OCI-M1 (cell line): ENCODE measurements around the gene DUSP14.
"Not testable (repeated sequence)": the region's sequence is repeated elsewhere in the genome, so short reads cannot be mapped to it uniquely, and the experiment has no call there.

Experiments
- DNase-seq: peaks from one replicate; lab custom pipeline; 2025; lab: John Stamatoyannopoulos, UW

DUSP14 gene

DNA sequence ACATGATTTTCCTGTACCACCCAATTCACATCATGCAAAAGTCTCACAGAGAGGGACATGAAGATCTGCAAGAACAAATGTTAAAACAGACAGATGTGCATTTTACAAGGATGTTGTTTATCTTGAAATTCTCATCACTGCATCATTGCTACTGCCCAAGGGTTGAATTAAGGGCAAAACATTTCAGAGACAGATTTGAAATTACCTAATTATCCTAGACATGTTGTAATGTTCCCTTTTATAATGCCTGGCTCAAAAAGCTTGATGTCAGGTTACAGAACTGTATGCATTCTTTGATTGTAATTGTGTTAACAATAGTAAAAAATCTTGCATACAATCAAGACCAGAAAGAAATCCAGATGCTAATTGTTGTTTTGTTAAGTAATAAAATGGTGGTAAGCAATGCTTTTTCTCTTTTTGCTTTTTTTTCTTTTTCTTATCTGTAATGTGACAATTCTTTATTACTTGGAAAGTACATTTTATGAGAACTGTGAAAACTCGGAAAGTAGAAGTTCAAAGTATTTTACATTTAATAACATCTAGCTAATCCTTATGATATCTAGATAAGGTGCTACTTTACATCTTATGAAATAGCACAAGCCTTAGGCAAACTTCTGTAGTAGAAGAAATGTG is 3.6 kb upstream of the DUSP14 start:
- DNase-seq = no peak

GRCh38 chr17:37488009-37488604 is 1.6 kb upstream of the DUSP14 start:
- peak; percentile 84 for DNase-seq

- DNase-seq = peak; percentile 56
Measured at GRCh38 chr17:37488607-37489196, 989 bp upstream of the DUSP14 start.

DNA sequence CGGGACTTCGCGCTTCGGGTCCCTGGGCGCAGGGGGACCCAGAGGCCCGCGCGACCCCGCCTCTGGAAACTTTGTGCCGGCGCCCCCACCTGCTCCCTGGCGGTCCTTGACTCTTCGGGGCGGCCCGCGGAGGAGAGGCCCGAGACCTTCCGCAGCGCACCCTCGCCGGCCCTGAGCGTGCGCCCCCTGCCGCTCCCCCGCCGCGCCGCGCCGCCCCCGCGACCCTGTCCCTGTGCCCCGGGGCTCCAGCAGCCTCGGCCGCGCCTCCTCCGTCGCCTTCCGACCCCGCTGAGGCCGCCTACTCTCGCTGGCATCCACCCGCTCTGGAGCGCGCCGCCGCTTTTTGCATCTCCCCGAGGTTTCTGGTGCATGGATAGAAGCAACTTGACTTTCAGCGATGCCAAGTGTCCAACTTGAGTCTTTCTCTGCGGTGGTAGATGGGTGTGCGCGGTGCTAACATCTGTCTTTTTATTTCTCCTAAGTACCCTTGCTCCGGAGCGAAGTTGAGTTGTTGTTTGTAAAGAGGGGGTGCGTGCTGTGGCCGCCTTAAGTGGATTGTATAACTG is 414 bp downstream of the DUSP14 start:
- peak; percentile 66 for DNase-seq

- DNase-seq = peak; percentile 68
Measured at GRCh38 chr17:37490638-37491614, 1.2 kb downstream of the DUSP14 start.

- peak; percentile 38 for DNase-seq
Measured at GRCh38 chr17:37492167-37492566, 2.5 kb downstream of the DUSP14 start.

DNA sequence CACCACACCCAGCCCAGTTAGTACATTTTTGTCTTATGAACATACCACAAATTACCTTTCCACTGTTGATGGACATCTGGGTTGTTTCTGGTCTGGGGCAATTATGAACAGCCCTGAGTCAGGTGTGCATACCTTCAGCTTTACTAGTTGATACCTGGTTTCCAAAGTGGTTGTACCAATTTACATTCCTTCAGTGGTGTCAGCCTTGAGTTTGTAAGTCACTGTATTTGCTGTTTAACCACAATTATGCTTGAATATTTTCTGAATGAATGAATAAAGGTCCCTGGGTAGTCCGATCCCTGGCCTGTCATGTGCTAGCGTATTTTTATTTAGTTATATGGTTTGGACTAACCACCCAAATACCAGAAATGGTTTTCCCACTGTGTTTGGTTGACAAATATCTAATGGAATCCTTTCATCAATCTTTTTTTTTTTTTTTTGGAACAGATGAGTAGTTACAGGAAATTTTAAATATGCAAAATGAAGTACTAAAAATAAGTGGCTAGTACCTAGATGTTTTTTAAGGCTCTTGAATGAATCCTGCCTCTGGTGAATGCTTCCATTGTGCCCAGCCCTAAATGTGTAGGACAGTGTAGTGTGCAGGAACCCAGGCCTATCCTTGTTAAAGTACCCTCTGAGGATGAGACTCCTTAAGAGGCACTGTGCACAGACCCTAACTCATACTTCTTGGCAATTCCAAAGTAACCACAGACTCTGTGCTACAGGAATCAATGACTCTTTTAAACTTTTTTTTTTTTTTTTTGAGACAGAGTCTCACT is 3.7 kb downstream of the DUSP14 start:
- no peak for DNase-seq

DNA sequence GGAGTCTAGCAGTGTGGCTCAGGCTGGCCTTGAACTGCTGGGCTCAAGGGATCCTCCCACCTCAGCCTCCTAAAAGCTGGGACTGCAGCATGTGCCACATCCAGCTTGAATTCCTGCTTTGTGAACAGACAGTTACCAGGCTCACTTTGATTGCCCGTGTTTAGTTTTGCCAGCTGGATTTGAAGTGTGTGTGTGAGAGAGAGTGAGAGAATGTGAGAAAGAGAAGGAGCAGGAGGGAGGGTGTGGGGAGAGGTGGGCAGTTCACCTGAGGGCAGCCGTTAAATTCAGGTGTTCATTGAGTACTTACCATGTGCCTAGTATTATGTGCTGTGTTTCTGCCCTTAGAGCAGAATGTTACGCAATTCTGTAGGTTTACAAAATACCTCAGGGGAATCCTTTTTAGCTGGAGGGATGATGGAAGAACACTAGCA is 4.7 kb downstream of the DUSP14 start:
- DNase-seq = no peak

GRCh38 chr17:37494971-37495370 is 5.3 kb downstream of the DUSP14 start:
- no peak for DNase-seq

GRCh38 chr17:37500378-37500777 is 10.7 kb downstream of the DUSP14 start:
- DNase-seq = no peak

DNA sequence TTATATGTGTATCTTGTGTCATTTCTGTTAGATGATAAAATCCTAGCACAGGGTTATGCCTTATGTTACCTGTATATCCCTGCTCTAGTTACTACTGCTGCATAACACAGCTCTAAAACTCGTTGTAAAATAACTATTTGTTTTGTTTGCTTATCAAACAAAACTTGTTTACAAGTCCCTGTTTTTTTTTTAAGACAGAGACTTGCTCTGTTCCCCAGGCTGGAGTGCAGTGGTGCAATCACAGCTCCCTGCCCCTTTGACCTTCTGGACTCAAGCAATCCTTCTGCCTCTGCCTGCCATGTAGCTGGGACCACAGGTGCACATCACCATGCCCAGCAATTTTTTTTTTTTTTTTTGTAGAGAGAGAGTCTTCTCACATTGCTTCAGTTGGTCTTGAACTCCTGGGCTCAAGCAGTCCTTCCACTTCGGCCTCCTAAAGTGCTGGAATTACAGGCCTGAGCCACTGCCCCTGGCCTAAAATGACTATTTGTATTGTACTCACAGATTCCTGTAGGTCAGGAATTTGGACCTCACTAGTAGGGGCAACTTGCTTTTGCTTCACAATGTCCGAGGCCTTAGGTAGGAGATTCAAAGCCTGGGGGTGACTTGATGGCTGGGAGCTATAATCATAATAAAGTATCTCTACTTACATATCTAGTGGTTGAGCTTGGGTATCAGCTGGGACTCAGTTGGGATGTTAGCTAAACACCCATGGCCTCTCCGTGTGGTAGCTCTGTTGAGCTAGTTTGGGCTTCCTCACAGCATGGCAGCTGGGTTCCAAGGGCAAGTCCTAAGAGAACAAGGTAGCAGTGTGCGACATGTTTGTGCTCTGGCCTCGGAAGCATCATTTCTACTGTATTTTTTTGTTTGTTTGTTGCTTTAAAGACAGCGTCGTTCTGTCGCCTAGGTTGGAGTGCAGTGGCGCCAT is 12.6 kb downstream of the DUSP14 start:
- no peak for DNase-seq

DNA sequence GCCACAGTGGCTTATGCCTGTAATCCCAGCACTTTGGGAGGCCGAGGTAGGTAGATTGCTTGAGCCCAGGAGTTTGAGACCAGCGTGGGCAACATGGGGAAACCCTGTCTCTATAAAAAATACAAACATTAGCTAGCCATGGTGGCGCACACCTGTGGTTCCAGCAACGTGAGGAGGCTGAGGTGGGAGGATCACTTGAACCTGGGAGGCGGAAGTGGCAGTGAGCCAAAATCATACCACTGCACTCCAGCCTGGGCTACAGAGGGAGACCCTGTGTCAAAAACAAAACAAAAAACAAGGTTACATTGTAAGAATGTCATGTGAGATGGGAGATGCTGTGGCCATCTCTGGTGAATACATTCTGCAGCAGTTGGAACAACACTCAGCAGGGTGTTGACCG is 13.5 kb downstream of the DUSP14 start:
- DNase-seq = no peak

- DNase-seq = no peak
Measured at GRCh38 chr17:37505333-37505732, 15.6 kb downstream of the DUSP14 start.

- peak; percentile 64 for DNase-seq
Measured at GRCh38 chr17:37506678-37507077, 17.0 kb downstream of the DUSP14 start.

GRCh38 chr17:37507111-37507510 is 17.4 kb downstream of the DUSP14 start:
- DNase-seq = no peak

DNA sequence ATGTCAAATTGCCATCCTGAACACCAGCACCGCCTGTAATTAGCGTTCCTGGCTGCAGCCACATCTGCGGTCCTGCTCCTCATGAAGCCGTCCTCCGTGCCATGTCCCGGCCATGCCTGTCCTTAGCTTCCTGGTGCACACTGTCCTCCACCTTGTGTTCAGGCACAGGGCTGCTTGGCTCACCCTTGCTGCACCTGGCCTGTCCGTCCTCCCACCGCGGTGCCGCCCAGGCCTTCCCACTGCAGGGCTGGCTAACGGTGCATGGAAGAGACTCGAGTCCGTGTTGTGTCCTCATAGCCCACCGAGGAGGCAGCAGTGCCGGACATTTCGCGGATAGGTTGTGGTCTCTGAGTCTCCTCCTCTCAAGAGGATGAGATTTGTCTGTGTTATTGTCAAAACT is 20.4 kb downstream of the DUSP14 start:
- no peak for DNase-seq

DNA sequence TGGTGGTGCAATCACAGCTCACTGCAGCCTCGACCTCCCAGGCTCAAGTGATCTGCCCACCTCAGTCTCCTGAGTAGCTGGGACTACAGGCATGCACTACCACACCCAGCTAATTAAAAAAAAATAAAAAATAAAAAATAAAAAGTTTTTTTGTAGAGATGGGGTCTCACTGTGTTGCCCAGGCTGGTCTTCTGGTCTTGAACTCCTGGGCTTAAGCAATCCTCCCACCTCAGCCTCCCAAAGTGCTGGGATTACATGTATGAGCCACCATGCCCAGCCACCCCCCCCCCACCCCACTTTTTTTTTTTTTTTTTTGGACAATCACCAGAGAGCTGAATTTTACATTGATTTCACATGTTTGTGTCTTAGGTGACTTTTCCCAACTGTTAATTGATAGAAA is 22.0 kb downstream of the DUSP14 start:
- DNase-seq = not testable (repeated sequence)

- no peak for DNase-seq
Measured at GRCh38 chr17:37512442-37513068, 22.9 kb downstream of the DUSP14 start.

- DNase-seq = no peak
Measured at GRCh38 chr17:37513711-37514110, 24.0 kb downstream of the DUSP14 start.

DNA sequence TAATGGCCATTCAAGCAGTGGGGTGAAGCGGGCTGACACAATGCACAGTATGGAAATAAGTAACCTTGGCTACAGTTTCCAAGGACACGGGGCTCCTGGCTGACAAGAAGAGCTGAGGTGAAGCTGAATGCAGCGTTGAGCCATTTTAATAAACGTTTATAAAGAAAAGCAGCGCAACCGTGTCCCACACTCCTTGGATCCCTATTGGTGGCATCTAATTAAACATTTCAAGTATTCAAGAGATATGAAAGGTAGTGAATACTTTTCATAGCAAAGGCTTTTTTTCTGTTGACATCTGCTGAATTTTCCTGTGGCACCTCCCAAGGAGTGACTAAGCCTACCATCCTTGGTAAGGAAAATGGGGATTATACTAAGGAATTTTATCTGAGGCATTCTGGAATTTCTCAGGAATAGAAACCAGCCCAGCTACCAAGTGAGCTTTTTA is 26.5 kb downstream of the DUSP14 start:
- no peak for DNase-seq
